Stimulated activated CD8-positive, alpha-beta memory T cell treated with anti-CD3 and anti-CD28 coated beads, Interleukin-12 subunit alpha, Interleukin-12 subunit beta, amount 100 ng/mL, for 24 hours (primary cell): ENCODE measurements around the gene CAMK1D.

Source experiments
- DNase-seq: peaks from one replicate; pipeline ENCODE4 v3.0.0-alpha.2; 2020; ENCODE audit errors: extremely low read depth

Gene CAMK1D

GRCh38 chr10:12592967-12593366 lies 243.6 kb downstream of the CAMK1D start:
- DNase-seq, result no peak

DNA sequence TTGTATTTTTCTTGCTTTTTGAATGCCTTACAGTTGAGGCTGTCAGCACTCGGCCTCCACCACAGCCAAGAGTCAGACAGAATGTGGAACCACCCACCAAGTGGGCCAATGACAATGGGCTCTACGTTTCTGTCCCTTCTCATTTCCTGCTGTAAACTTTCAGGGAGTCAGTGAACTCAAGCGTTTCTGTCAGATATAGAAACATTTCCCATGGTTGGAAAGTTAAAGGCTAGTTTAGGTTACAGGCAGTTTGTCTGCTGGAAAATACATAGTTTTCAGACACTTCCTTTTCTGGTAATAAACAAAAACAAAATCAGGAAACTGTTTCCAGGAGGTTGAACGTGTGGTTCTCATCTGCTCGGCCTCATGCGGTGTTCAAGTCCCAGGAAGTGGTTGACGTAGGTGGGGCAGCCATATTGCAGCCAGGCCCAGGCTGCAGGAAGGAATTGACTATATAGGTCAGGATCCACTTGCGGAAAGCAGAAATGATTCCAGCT lies 245.1 kb downstream of the CAMK1D start:
- DNase-seq, result no peak

- no peak for DNase-seq
Measured at GRCh38 chr10:12595936-12596576, 246.7 kb downstream of the CAMK1D start.

DNA sequence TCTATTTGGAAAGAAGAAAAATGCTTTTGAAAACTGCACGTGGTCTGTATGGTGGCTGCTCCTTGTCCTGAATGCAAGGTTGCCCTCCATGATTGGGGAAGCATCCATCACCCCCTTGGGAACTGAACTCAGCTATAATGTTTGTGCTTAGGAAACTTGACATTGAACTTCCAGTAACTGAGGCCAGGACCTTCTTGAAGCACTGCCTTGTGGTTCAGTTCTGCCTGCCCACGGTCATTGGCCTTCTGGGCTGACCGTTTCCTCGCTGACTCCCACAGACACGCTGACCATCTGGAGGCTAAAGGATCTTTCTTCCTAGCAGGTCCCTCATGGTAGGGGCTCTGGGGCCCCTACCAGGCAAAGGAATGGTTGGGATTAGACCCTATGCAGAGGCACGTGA lies 247.8 kb downstream of the CAMK1D start:
- DNase-seq, result no peak

DNA sequence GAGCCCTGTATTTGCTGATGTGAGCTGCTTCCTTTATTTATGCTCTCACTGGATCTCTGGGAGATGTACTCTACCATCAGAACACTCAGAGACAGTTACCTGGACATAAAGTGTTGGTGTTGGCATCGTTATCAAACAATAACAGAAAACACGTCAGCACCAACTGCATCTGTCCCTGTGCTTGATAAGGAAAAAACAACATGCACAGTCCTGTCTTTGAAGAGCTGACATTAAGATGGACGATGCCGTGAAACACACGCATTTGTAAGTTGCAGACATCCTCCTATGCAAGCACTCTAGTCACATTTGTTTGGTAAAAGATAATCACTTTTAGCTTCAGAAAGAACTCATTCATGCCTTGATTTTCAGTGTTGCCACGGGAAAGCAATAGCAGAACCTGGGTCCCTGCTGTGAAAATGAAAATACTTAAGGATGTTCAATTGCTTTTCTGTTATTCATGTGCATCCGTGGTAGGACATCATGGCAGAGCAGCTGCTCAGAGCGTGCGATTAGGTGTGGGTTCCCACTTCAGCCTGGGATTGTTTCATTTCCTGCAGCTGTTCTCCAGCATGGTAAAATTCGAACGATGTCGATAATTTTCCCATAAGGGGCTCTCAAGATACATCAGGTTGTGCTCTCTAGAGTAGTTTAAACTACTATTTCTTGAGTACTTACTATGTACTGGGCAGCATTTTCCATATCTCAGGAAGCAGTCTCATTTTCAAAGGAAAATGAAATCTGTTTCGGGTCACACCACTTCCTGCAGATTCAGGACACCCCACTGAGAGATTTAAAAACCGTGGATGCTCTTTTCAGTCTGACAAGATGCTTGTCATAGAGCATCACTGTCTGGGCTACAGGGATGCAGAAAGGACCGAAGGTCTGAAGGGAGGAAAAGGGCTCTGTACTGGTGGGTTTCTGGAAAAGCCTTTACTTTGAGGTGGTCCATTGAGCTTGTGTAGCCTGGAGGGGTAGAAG lies 248.7 kb downstream of the CAMK1D start:
- no peak for DNase-seq

DNA sequence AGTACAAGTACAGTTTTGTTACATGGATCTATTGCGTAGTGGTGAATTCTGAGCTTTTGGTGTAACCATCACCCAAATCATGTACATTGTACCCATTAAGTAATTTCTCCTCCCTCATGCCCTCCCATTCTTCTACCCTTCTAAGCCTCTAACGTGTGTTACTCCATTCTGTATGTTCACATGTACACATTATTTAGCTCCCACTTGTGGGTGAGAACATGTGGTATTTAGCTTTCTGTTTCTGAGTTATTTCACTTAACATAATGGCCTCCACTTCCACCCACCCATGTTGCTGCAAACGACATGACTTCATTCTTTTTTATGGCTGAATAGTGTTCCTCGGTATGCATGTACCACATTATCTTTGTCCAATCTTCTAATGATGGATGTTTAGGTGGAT lies 251.3 kb downstream of the CAMK1D start:
- no peak for DNase-seq

DNA sequence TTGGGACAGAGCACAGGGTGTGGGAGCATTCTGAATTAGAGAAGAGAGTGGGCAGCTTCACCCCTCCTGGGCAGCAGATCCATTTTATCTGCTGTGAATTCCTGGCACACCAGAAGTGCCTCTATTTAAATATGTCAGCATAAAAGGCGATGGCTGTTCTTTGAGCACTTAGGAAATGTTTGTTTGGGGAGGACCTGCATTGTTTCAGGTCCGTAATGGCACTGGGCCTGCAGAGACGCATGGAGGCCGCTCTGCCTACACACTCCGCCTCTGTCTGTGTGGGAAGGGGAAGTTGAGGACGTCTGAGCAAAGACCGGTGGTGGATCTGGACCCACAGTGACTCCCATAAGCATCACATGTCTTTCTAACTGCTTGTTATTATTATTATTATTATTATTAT lies 253.2 kb downstream of the CAMK1D start:
- no peak for DNase-seq

DNA sequence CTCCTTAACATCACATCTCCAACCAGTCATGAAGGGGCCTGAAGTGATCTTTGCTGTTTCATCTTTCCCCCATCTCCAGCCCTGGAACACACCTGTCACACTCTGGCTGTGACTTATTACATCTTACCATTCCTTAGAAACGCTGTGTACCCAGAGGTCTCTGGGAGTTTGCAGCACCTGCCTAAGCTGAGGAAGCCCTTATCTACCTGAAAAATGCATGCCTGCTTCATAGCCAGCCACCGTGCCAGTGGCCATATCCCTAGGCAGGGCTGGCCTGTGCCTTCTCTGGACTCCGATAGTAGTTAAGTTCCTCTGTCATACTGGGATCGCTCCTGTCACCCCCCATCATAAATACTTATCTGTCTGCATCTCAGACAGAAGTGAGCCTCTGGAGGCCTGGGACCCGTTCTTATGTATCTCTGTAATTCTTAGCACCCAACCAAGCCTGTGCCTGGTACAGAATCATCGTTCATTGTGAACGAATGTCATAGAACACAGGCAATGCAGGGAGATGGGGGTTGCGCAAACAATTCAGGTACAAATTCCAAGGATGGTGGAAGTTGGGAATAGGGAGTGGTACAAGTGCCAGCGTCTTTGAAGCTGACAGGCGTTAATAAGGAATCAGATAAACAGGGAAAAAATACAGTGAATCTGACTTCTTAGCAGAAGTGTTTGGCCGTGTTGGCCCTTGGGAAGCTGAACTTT lies 254.6 kb downstream of the CAMK1D start:
- no peak for DNase-seq

- DNase-seq, result no peak
Measured at GRCh38 chr10:12605580-12606405, 256.4 kb downstream of the CAMK1D start.

DNA sequence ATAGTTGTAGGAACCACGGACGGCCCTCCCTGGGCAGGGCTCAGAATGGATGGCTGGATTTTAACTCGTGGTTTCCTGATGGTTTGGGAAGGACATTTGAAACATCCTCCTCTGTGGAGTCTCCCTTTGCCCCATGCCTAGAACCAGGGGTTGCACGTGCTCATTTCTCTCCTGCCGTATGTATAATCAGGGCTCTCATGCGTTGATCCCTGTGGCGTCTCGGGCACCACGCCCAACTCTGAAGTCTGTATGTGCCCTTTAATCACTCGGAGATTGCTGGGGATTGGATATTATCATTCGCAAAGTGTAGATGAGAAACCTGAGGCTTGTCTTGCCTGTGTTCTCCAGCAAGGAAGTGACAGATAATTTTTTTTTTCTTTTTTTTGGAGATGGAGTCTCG lies 257.1 kb downstream of the CAMK1D start:
- DNase-seq, result no peak

GRCh38 chr10:12608761-12609160 lies 259.4 kb downstream of the CAMK1D start:
- no peak for DNase-seq

- DNase-seq, result no peak
Measured at GRCh38 chr10:12609435-12609834, 260.1 kb downstream of the CAMK1D start.

- DNase-seq, result no peak
Measured at GRCh38 chr10:12613136-12613535, 263.8 kb downstream of the CAMK1D start.

DNA sequence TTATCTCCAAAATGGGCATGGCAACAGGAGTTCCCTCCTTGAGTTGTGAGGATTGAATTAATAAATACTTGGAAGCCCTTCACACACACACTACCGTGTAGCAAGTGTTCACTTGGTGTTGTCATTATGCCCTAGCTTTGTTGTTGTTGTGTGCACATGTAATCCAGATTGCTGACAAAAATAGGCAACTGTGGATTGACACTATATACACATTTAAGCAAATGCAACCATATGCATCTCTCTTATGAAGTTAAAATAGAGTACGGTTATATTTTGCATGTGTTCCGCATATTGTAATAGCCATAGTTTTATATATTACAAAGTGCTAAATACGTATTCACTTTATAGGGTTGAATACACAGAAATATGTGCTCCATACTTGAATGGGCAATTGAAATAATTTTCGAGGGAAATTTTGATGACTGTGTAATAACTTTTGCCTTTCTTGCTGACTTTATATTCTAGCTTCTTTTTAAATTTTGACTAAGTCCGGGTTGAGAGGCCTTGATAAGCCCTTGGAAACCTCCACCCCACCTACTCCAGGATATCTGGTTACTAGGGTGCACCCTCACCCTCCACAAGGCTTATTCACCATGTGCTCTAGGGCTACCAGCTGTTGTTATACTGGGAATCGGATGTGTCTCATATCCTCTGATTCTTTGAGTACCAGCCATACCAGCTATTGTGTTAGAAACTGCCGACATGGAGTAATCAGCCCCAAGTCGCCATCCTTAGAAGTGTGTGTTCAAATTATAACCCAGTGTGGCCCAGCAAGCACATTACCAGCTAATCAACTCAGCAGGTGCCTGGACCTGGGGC lies 265.0 kb downstream of the CAMK1D start:
- no peak for DNase-seq

DNA sequence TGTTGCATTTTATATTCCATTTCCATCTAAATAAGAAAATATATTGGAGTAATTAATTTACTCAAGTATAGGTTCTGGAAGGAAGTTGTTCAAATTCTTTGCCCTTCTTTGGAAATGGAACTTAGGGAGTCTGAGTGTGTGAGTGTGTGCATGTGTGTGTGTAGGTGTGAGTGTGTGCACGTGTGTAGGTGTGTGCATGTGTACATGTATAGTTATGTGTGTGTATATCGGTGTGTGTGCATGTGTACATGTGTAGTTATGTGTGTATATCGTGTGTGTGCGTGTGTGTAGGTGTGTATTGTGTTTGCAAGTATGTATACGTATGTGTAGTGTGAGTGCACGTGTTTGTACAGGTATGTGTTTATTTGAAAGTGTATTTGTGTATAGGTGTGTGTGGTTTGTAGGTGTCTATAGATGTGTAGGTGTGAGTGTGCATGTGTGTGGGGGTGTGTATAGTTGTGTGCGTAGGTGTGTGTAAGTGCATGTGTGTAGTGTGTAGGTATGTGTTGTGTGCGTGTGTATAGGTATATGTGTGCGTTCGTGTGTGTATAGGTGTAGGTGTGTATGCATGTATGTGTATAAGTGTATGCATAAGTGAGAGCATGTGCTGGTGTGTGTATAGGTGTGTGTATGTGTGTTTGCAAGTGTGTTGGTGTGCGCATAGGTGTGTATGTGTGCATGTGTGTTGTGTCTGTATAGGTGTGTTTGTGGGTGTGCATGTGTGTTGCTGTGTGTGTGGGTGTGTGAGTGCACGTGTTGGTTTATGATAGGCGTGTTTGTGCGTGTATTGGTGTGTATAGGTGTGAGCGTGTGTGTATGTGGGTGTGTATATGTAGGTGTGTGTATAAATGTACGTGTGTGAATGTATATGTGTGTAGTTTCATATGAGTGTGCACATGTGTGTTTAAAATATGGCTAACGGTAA lies 266.2 kb downstream of the CAMK1D start:
- DNase-seq, result no peak

DNA sequence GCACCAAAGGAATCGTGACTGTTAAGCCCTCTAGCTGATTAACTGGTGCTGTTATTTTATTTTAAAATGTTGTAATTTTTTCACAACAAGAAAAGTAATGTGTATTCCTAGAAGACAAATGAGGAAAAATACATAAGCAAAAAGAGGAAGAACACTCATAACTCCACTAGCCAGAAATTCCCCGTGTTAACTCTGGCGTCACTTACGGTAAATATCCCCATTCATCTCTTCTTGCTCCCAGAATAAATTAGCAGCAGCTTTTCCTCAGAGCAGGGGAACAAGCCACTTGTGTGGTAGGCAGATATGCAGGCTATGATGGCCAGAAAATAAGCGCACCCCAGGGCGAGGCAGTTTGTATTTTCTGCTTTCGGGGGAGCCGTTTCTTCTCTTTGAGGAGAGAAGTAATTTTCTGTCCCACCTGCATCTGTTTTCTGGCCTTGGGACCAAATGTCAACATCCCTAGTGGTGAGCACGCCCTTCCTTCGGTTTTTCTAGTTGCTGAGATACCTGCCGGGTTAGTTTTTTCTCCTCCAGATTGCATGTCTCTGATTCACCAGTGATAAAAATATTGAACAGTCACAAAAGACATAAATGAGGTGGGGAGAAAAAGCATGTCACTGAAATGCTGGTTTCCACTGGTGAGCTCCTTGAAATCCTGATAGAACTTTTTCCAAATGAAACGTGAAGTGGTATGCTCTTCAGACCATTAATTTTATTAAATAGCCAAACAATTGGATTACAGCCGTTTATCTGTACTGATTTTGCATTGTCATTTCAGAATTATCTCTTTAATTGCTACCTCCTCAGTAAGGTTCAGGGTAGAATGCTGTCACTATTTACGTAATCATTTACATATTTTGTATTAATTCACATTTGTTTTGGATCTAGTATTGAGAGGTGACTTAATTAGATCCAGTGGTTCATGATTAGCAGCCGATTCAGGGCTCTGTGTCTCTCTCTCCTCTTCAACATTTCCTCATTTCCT lies 268.1 kb downstream of the CAMK1D start:
- no peak for DNase-seq

DNA sequence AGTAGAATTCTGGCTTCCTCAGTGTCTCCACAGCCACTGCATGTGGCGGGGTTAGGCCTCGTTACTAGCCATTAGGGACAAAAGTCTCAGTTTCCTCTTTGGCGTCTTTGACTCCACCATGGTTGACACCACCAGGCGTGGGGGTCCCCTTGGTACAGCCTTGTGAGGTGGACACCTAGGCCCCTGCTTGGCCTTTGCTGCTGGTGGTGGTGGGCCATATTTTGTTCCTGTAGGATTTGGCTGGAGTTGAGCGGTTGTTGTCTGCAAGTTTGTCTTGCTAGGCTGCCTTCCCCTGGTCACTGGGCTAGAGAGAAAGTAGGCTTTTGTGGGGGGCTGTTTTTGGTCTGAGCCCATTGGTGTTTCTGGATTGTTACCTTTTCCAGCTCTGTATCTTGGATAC lies 272.7 kb downstream of the CAMK1D start:
- DNase-seq, result no peak

DNA sequence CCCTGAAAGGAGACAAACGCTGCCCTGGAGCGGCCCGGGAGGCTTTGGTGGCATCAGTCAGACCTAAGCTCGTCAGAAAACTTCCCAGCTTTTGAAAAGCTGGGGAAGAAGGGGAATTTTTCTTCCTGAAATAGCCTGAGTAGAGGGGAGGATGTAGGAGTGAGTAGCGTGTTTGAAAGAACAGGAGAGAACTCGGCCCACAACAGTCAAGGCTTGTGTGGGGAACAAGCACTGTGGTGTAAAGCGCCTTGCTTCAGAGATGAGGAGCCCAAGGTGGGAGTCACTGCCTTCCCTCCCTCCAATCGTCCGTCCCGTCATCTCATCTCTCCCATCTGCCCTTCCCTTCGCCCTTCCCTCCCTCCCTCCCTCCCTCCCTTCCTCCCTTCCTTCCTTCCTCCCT lies 273.3 kb downstream of the CAMK1D start:
- DNase-seq, result no peak
